SK-N-SH treated with all-trans-retinoic acid at 6 μM for 48 hours (cell line): ENCODE measurements around the gene ARHGAP1.

Source experiments
- CSDC2 ChIP-seq: fragments of 250-450 bp; sonication (Bioruptor Pico); IDR thresholded peaks from 2 replicates; pipeline ENCODE4 v1.5.0; 2020; ENCODE audit warnings: mild to moderate bottlenecking, moderate library complexity
- PATZ1 ChIP-seq: fragments of 250-450 bp; sonication (Bioruptor Pico); IDR thresholded peaks from 2 replicates; pipeline ENCODE4 v1.8.0; 2020; ENCODE audit warnings: mild to moderate bottlenecking, moderate library complexity, borderline replicate concordance
- RARB ChIP-seq: fragments of 250-450 bp; sonication (Bioruptor Pico); IDR thresholded peaks from 2 replicates; pipeline ENCODE4 v1.8.0; 2021; ENCODE audit warnings: mild to moderate bottlenecking, moderate library complexity
- ZFP30 ChIP-seq: fragments of 450-650 bp; formaldehyde crosslinking; IDR thresholded peaks from 2 replicates; pipeline ENCODE4 v1.5.0; 2022; ENCODE audit warnings: mild to moderate bottlenecking, moderate library complexity

GRCh38 chr11:46665356-46665755, 35.1 kb downstream of the ARHGAP1 start:
- TF ChIP-seq PATZ1 (CRISPR knock-in tag) (no peak), CSDC2 (CRISPR knock-in tag) (no peak), RARB (CRISPR knock-in tag) (no peak), ZFP30 (CRISPR knock-in tag) (no peak)
